Measurements from ENCODE around the gene RXRB.

The RXRB gene

GRCh38 chr6:33200219-33201146, at the start of gene RXRB, which contains the start of gene SLC39A7:
RXRB (minus strand) TSS chr6:33200665; CDS start chr6:33200476, 189 bp downstream.
SLC39A7 (plus strand) TSS chr6:33200867; CDS start chr6:33201246, 379 bp downstream.
- no peak within 1 kb of the TSS for H2AFZ ChIP-seq (ENCODE audit: low read length)
- H3K4me3 ChIP-seq (ENCODE audit: low read depth, low read length, poor library complexity, severe bottlenecking): peak within 1 kb of the TSS; percentile 91
- H3K9ac ChIP-seq (ENCODE audit: low read length): peak within 1 kb of the TSS; percentile 85
- no peaks in the 10 kb centered on the region for H3K9me3 ChIP-seq (ENCODE audit: low read length)
- TF ChIP-seq CTCF (IDR thresholded peaks at IDR 0.05; ENCODE audit: low read length) (no peak), EZH2 (IDR thresholded peaks at IDR 0.05; ENCODE audit: borderline replicate concordance, low read length) (no peak)
- no peaks in the 10 kb centered on the region for H3K27me3 ChIP-seq (ENCODE audit: insufficient read depth, low read length)
- H3K4me1 ChIP-seq (ENCODE audit: insufficient read depth, low read length, severe bottlenecking): peaks cover 45% of the 10 kb centered on the region
- H3K9me2 ChIP-seq (ENCODE audit: low read depth, low read length): no peaks in the 10 kb centered on the region
- peak within 1 kb of the TSS; percentile 95 for H3K4me2 ChIP-seq (ENCODE audit: low read length)
- H3K36me3 ChIP-seq (ENCODE audit: insufficient read depth, low read length): peaks cover 37% of the 10 kb centered on the region
- H3F3A ChIP-seq (ENCODE audit: insufficient read depth, low read length): no peaks in the 10 kb centered on the region
- no peaks in the 10 kb centered on the region for H4K20me1 ChIP-seq (ENCODE audit: insufficient read depth, low read length)
- H3K79me2 ChIP-seq (ENCODE audit: insufficient read depth, low read length): no peaks in the 10 kb centered on the region
- H3K27ac ChIP-seq (ENCODE audit: low read depth, low read length, poor library complexity, severe bottlenecking): peak within 1 kb of the TSS; percentile 84

GRCh38 chr6:33249732-33250630, 49.5 kb upstream of the RXRB start:
- peaks cover 12% of the 10 kb centered on the region; the same call in 1 of the 2 replicates for H3K36me3 ChIP-seq (ENCODE audit: insufficient read depth, low read length)
- peak overlapping the region; percentile 63 for H3K27ac ChIP-seq (ENCODE audit: low read depth, low read length, poor library complexity, severe bottlenecking)
- H3K27me3 ChIP-seq (ENCODE audit: insufficient read depth, low read length): no peaks in the 10 kb centered on the region
- no peaks in the 10 kb centered on the region for H3K79me2 ChIP-seq (ENCODE audit: insufficient read depth, low read length)
- no peaks in the 10 kb centered on the region for H3K9me2 ChIP-seq (ENCODE audit: low read depth, low read length)
- H3K9me3 ChIP-seq (ENCODE audit: low read length): no peaks in the 10 kb centered on the region
- peak overlapping the region; percentile 76 for H3K4me3 ChIP-seq (ENCODE audit: low read depth, low read length, poor library complexity, severe bottlenecking)
- TF ChIP-seq CTCF (IDR thresholded peaks at IDR 0.05; ENCODE audit: low read length): no peak; the same call in 1 of the 2 replicates
- TF ChIP-seq EZH2 (IDR thresholded peaks at IDR 0.05; ENCODE audit: borderline replicate concordance, low read length): no peak
- no peaks in the 10 kb centered on the region for H3F3A ChIP-seq (ENCODE audit: insufficient read depth, low read length)
- H3K4me2 ChIP-seq (ENCODE audit: low read length): peak overlapping the region; percentile 93
- H3K4me1 ChIP-seq (ENCODE audit: insufficient read depth, low read length, severe bottlenecking): peaks cover 24% of the 10 kb centered on the region
- no peak overlapping the region for H2AFZ ChIP-seq (ENCODE audit: low read length)
- peak overlapping the region; percentile 90 for H3K9ac ChIP-seq (ENCODE audit: low read length)
- H4K20me1 ChIP-seq (ENCODE audit: insufficient read depth, low read length): no peaks in the 10 kb centered on the region

- H3K36me3 ChIP-seq (ENCODE audit: insufficient read depth, low read length): peaks cover 12% of the 10 kb centered on the region; the same call in 1 of the 2 replicates
- no peaks in the 10 kb centered on the region for H3K9me2 ChIP-seq (ENCODE audit: low read depth, low read length)
- H3K79me2 ChIP-seq (ENCODE audit: insufficient read depth, low read length): no peaks in the 10 kb centered on the region
- peak overlapping the region; percentile 93 for H3K4me2 ChIP-seq (ENCODE audit: low read length)
- no peaks in the 10 kb centered on the region for H3F3A ChIP-seq (ENCODE audit: insufficient read depth, low read length)
- H3K4me3 ChIP-seq (ENCODE audit: low read depth, low read length, poor library complexity, severe bottlenecking): peak overlapping the region; percentile 76
- no peak overlapping the region for H2AFZ ChIP-seq (ENCODE audit: low read length)
- peaks cover 24% of the 10 kb centered on the region for H3K4me1 ChIP-seq (ENCODE audit: insufficient read depth, low read length, severe bottlenecking)
- H3K9me3 ChIP-seq (ENCODE audit: low read length): no peaks in the 10 kb centered on the region
- H3K9ac ChIP-seq (ENCODE audit: low read length): peak overlapping the region; percentile 90
- TF ChIP-seq EZH2 (IDR thresholded peaks at IDR 0.05; ENCODE audit: borderline replicate concordance, low read length): no peak
- TF ChIP-seq CTCF (IDR thresholded peaks at IDR 0.05; ENCODE audit: low read length): 0 out of 2 replicates have a peak, but pooled peaks have one; percentile 20
- no peaks in the 10 kb centered on the region for H4K20me1 ChIP-seq (ENCODE audit: insufficient read depth, low read length)
- H3K27ac ChIP-seq (ENCODE audit: low read depth, low read length, poor library complexity, severe bottlenecking): peak overlapping the region; percentile 66
- H3K27me3 ChIP-seq (ENCODE audit: insufficient read depth, low read length): no peaks in the 10 kb centered on the region
Measured at GRCh38 chr6:33248932-33249731, 48.7 kb upstream of the RXRB start.
